BJ (cell line): Measurements from ENCODE around the gene TP73. TPM values are rescaled to one million over a fixed set of nuclear protein-coding genes. Genes with fewer than 3 reads are reported as not detected.

ENCODE experiments used
- CTCF ChIA-PET: fragments of 350-600 bp; formaldehyde crosslinking; extraction: SDS; loops from one replicate; lab custom pipeline; 2021; ENCODE audit warnings: antibody characterized with exemption, inconsistent platforms; lab: Yijun Ruan, JAX
- POLR2A ChIA-PET: fragments of 300-600 bp; sonication (Branson Sonifier 250); formaldehyde crosslinking; extraction: SDS; loops from one replicate; lab custom pipeline; 2021; ENCODE audit warnings: antibody characterized with exemption; lab: Charles Lee
- DNase-seq: peaks from one replicate; pipeline ENCODE4 v3.0.0-alpha.2; 2011; ENCODE audit warnings: low read depth
- H3K27me3 ChIP-seq: 2 replicates; pipeline ENCODE4 v1.6.0; 2011; ENCODE audit warnings: low read length; ENCODE audit not compliant: control insufficient read depth, insufficient read depth
- H3K36me3 ChIP-seq: 2 replicates; pipeline ENCODE4 v1.5.1; 2011; ENCODE audit warnings: low read length; ENCODE audit not compliant: control insufficient read depth, insufficient read depth
- H3K4me3 ChIP-seq: 2 replicates; pipeline ENCODE4 v1.5.1; 2011; ENCODE audit warnings: low read depth, mild to moderate bottlenecking, control low read depth, low read length
- polyA minus RNA-seq: library from RNA; depleted of rRNA, polyadenylated mRNA; stranded (reverse); fragments of >200 nt; gene quantifications from 2 replicates; pipeline ENCODE4 v1.2.3, GENCODE V29; 2011; rRNA and poly(A)+ RNA removed
- polyA plus RNA-seq: library from polyadenylated mRNA; depleted of rRNA; stranded (reverse); fragments of >200 nt; gene quantifications from 2 replicates; pipeline ENCODE4 v1.2.3, GENCODE V29; 2011; rRNA removed
- TF ChIP-seq, protein P1 (sequence below): IDR thresholded peaks from 2 replicates; pipeline ENCODE4 v1.5.1; 2011; ENCODE audit warnings: low read depth, mild to moderate bottlenecking, control low read depth, inconsistent platforms, low read length, moderate library complexity; ENCODE audit not compliant: insufficient read depth

Gene TP73
- polyA plus RNA-seq: not detected in 2 replicates
- polyA minus RNA-seq: not detected in 2 replicates

DNA sequence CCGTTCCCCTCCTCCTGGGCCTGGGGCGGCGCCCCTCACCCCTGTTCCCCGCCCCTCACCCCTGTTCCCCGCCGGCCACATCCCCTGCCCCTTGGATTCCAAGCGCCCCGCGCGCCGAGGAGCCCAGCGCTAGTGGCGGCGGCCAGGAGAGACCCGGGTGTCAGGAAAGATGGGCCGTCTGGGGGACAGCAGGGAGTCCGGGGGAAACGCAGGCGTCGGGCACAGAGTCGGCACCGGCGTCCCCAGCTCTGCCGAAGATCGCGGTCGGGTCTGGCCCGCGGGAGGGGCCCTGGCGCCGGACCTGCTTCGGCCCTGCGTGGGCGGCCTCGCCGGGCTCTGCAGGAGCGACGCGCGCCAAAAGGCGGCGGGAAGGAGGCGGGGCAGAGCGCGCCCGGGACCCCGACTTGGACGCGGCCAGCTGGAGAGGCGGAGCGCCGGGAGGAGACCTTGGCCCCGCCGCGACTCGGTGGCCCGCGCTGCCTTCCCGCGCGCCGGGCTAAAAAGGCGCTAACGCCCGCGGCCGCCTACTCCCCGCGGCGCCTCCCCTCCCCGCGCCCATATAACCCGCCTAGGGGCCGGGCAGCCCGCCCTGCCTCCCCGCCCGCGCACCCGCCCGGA is at the start of gene TP73:
TSS of gene TP73 (plus strand) at position 587 of the 618 bp plus-strand sequence. CDS start 29,850 bp downstream, outside the sequence.
- no peak for DNase-seq
- Histone ChIP-seq H3K4me3 (no peak within 1 kb of the TSS), H3K27me3 (peaks cover 36% of the 10 kb centered on the region), H3K36me3 (no peaks in the 10 kb centered on the region; the same call in 1 of the 2 replicates)
- TF ChIP-seq, protein P1, sequence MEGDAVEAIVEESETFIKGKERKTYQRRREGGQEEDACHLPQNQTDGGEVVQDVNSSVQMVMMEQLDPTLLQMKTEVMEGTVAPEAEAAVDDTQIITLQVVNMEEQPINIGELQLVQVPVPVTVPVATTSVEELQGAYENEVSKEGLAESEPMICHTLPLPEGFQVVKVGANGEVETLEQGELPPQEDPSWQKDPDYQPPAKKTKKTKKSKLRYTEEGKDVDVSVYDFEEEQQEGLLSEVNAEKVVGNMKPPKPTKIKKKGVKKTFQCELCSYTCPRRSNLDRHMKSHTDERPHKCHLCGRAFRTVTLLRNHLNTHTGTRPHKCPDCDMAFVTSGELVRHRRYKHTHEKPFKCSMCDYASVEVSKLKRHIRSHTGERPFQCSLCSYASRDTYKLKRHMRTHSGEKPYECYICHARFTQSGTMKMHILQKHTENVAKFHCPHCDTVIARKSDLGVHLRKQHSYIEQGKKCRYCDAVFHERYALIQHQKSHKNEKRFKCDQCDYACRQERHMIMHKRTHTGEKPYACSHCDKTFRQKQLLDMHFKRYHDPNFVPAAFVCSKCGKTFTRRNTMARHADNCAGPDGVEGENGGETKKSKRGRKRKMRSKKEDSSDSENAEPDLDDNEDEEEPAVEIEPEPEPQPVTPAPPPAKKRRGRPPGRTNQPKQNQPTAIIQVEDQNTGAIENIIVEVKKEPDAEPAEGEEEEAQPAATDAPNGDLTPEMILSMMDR: no peak
- ChIA-PET POLR2A (no interaction called here), CTCF (no interaction called here)

DNA sequence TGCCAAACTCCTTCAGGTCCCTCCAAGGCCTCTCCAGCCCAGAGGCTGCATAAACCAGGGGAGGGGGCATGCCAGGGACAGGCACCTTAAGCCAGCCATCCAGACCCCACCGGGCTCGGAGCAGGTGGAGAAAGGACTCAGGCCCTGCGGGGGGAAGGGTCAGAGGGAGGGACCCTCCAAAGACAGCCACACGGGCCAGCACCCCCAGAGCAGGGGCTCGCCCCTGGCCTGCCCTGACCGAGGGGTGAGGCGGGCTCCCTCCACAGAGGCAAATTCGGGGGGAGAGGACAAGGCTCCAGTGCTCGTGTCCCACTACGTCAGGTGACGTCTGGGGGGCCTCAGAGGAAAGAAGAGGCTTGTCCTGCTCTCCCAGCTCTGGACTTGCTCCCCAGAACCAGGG is 49.2 kb upstream of the TP73 start:
- CTCF ChIA-PET: interaction anchor here (1.6 kb wide), 1 partner anchor 12 kb away, joined by 3 read pairs; no protein-coding TSS in a partner anchor
- TF ChIP-seq, protein P1: no peak
- no peak overlapping the region for H3K4me3 ChIP-seq
- no peaks in the 10 kb centered on the region for H3K36me3 ChIP-seq
- no peaks in the 10 kb centered on the region; the same call in 1 of the 2 replicates for H3K27me3 ChIP-seq
- no peak for DNase-seq
- POLR2A ChIA-PET: no interaction called here

DNA sequence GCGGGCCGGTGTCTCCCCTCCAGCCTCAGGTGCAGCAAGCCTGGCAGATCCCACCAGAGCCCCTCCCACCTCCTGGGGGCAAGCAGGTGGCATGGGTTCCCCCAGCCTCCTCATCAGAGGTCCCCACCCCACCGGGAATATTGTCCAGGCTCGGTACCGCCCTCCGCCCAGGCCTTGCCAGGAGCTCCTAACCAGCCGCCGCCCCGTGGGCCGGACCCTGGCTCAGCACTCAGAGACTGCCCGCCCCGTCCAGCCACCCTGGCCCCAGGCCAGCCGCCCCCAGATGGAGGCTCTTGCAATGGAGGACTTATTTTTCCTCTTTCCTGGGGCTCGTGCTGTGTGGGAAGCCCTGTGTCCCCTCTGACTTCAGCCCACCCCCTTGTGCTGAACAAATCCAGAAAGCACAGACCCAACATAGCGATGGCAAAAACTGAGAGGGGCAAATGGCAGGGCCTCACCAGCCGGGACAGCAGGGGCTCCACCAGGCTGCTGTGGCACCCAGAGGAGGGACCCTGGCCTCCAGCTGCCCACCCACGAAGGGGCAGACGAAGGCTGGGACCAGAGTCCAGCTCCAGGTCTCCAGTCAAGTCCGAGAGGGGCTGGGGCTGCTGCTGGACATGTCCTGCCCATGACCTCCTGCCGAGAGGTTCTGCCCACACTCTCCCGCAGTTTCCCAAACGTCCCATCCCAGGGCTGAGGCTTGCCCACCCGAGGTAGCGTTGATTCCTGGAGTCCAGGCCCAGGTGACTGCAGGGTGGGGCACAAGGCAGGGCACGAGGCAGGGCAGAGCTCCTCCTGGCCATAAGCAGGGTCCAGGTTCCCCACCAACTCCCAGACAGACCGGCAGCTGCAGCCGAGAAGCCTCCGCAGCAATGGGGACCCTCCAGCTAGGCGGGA is 48.5 kb upstream of the TP73 start:
- Histone ChIP-seq H3K27me3 (peaks cover 1% of the 10 kb centered on the region; the same call in 1 of the 2 replicates), H3K36me3 (no peaks in the 10 kb centered on the region), H3K4me3 (no peak overlapping the region)
- ChIA-PET CTCF (interaction anchor here (1.0 kb wide), 1 partner anchor 39 kb away, joined by 3 read pairs; no protein-coding TSS in a partner anchor), POLR2A (no interaction called here)
- TF ChIP-seq, protein P1: no peak
- no peak for DNase-seq

DNA sequence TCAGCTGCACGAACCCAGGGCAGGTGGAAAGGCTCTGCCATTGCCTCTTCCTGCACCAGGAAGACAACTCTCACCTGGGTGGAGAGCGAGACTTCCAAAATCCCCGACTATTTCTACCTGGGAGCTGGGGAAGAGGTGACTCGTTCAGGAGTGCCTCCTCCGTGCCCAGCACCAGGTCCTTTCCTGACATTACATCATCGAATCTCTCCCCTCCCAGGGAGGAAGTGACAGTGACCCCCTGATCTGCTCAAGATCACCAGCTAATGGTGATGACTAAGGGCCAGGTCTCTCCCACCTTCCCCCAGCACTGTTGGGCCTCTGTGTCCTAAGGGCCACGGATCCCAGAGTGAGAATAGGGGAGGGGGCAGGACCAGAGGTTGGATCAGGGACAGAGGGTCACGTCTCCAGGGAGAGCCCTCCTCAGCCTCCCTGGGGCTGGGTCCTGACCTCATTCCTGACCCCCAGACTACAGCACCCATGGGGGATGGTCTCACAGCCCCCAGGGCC is 47.8 kb upstream of the TP73 start:
- CTCF ChIA-PET: interaction anchor here (1.0 kb wide), 1 partner anchor 40 kb away, joined by 3 read pairs; no protein-coding TSS in a partner anchor
- POLR2A ChIA-PET: no interaction called here
- DNase-seq: no peak
- TF ChIP-seq, protein P1: no peak
- Histone ChIP-seq H3K36me3 (no peaks in the 10 kb centered on the region), H3K27me3 (peaks cover 4% of the 10 kb centered on the region), H3K4me3 (no peak overlapping the region)
